NOMO-1 treated with dmso at 0.1 percent for 144 hours (cell line): ENCODE data around the gene NOC4L.
"Not testable (repeated sequence)": the region's sequence is repeated elsewhere in the genome, so short reads cannot be mapped to it uniquely, and the experiment has no call there.

Source experiments
- DNase-seq: peaks from one replicate; lab custom pipeline; 2025; ENCODE audit not compliant: unreplicated experiment; lab: John Stamatoyannopoulos, UW

The NOC4L gene

GRCh38 chr12:132180648-132181546 is 36.6 kb downstream of the NOC4L start:
- DNase-seq: no peak

GRCh38 chr12:132181570-132182200 is 37.4 kb downstream of the NOC4L start:
- DNase-seq: no peak

DNA sequence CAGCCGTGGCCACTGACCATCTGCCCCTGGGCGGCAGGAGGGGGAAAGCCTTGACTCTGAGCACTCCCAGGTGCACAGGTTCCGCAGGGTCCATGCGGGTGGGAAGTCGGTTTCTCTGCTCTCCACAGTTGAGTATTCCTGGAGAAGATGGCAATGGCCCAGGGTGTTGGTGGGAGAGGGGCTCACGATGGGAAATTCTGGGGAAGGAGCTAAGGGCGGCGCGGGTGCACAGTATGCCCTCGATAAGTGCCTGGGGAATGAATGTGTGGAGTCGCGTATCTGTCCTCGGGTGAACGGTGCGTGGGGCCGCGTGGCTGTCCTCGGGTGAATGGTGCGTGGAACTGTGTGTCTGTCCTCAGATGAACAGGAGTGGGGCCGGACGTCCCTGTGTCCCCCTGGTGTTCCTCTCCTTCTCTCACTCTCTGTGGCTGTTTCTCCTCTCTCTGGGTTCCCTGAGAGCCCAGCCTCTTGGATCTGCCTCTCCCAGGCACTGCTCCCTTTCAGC is 38.0 kb downstream of the NOC4L start:
- no peak for DNase-seq

GRCh38 chr12:132182711-132183365 is 38.6 kb downstream of the NOC4L start:
- DNase-seq: no peak

DNA sequence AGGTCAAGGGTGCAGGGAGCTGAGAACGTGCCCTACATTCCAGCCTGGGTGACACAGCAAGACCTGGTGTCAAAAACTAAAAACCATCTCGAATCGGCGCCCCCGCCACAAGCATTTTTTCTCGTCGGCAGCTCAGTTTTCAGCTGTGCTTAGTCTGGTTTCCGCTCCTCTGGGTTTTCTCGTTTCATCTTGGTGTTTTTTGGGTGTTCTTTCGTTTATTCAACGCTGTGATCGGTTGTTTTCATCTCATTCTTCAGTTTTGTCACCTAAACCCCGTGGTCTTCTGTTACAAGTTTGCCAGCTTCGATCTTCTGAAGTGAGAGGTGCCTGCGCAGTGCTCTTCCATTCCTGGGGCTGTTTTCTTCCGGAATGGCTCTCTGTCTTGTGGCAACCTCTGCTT is 41.4 kb downstream of the NOC4L start:
- DNase-seq: no peak

- no peak for DNase-seq
These were observed 42.1 kb downstream of the NOC4L start for GRCh38 chr12:132186208-132186856.

DNA sequence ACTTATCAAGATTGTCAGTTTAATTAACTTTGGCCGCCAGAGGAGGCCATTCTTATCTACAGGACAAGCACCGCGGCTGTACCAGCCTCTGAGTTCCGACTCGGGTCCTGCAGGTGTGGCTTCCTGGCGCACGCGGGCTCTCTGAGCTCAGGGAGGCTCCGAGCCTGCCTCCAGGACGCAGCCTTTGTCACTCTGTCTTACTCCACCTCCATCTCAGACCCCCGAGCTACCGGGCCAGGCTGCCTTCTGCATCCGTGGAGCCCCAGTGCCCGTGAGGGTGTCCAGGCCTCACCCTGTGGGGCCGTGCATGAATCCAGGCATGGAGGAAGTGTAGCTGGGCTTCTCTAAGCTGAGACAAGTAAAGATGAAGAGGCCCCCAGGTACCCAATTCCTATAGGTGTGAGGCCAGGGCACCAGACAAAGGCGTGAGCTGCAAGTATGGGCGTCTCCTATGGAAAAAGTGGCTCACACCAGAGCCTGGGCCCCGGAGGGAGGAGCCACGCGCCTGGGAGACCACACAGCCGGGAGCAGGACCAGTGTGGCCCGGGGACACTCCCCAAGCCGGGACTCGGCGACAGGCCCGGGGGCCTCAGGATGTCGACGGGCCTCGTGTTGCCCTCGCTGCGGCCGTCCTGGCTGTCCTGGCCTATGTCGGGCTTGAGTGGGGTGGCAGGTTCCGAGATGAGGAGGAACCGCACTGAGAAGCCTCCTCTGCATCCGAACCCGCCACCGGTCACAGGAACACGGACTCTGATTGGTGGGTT is 42.8 kb downstream of the NOC4L start:
- no peak for DNase-seq

- DNase-seq: no peak
These were observed 43.6 kb downstream of the NOC4L start for GRCh38 chr12:132187646-132188450.

- DNase-seq: no peak
These were observed 44.2 kb downstream of the NOC4L start for GRCh38 chr12:132188451-132188901.

DNA sequence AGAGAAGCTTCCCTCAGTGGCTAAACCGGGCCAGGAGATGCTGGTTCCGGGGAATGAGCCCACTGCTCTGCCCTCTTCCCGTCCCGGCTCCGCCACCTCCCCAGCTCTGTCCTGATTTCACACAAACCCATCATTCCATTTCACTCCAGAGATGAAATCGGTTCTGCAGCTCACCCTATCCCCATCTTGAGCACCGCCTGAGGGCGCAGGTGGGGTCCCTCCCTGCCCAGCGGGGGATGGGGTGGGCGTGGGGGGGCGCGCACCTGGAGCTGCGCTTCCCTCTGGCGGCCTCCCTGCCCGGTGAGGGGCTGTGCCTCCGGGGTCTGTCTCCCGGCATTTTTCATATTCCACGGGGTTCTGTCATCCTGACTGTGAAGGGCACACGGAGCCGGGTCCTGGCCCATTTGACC is 44.7 kb downstream of the NOC4L start:
- no peak for DNase-seq

- peak; percentile 89 for DNase-seq
These were observed 45.2 kb downstream of the NOC4L start for GRCh38 chr12:132189378-132190011.

DNA sequence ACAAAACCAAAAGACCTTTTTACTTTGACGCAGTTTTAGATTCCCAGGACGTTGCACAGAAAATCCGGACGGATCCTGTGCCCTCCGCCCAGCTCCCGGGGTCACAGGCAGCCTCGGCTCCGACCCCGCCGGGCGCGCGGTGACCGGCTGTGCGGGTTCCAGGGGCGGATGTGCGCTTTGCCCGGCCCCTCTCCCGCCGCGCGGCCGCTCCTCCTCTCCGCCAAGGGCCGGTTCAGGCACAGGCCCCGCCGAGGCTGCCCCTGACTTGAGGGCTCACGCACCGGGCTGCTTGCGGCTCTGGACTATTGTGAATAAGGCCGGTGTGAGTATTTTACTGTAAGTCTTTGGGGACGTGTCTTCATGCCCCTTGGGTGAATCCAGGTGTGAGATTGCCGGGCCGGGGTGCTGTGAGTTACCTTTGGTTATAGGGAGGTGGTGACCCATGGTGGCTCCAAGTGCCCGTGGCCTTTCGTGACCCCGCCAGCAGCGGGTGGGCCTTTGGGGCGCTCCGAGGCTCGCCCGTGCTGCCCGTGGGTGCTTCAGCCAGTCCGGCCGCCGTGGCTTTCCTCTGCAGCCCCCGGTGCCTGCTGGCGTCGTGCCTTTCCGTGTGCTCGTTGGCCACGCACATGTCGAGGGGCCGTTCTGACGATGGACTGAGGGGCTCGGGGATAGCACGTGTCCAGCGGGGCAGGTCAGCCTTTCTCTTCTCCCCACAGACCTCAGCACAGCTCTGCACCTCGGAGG is 45.9 kb downstream of the NOC4L start:
- no peak for DNase-seq

GRCh38 chr12:132190834-132191500 is 46.7 kb downstream of the NOC4L start:
- DNase-seq: no peak

GRCh38 chr12:132191715-132192553 is 47.7 kb downstream of the NOC4L start:
- DNase-seq: no peak

DNA sequence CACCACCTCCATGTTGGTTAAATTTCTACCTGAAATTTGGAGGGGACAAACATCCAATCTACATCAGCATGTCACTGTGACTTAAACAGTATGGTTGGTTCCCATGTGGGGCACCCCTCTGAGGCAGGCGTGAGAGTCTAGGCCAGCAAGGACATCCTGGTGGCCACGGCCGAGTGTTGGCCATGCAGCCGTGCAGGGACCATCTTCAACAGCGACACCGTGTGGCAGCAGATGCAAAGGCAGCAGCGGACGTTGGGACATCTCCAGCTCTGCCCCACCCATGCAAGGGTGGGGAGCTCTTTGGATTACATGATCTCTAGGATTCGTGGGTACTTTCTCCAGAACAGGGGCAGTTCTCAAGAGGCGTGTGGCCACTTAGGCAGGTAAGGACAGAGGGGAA is 49.8 kb downstream of the NOC4L start:
- no peak for DNase-seq

DNA sequence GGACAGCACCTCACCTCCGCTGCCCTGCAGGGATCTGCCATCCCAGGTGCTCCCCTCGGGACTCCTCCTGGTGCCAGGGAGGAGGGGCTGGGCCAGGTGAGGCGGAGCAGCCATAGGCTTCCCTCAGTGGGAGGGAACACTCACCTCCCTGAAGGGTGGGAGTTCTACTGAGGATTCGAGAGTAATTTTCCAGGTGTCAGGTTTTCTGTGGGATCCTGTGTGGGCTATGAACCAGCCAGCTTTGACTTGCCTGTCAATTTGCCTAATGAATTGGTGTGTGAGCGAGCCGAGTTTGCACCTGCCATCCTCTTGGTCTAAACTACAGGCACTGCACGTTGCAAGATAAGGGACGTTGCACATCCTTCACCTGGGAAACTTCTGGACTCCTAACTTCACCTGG is 50.3 kb downstream of the NOC4L start:
- no peak for DNase-seq

- not testable (repeated sequence) for DNase-seq
These were observed 51.0 kb downstream of the NOC4L start for GRCh38 chr12:132195242-132195641.
